Effector CD4-positive, alpha-beta T cell (primary cell): Measurements from ENCODE around the gene GRIK3.
"Not testable (repeated sequence)": the region's sequence is repeated elsewhere in the genome, so short reads cannot be mapped to it uniquely, and the experiment has no call there.

ENCODE experiments used
- DNase-seq: peaks from one replicate; pipeline ENCODE4 v3.0.0-alpha.2; 2020

Gene GRIK3

GRCh38 chr1:36905941-36906340 is 128.4 kb downstream of the GRIK3 start:
- DNase-seq, result no peak

GRCh38 chr1:36900128-36900527 is 134.2 kb downstream of the GRIK3 start:
- DNase-seq, result no peak

GRCh38 chr1:36897813-36898212 is 136.5 kb downstream of the GRIK3 start:
- not testable (repeated sequence) for DNase-seq

GRCh38 chr1:36894824-36895223 is 139.5 kb downstream of the GRIK3 start:
- no peak for DNase-seq

GRCh38 chr1:36890776-36891175 is 143.5 kb downstream of the GRIK3 start:
- DNase-seq, result no peak

GRCh38 chr1:36889478-36890226 is 144.7 kb downstream of the GRIK3 start:
- DNase-seq, result no peak

GRCh38 chr1:36888811-36889477 is 145.4 kb downstream of the GRIK3 start:
- DNase-seq, result no peak

GRCh38 chr1:36885540-36886357 is 148.6 kb downstream of the GRIK3 start:
- no peak for DNase-seq

- no peak for DNase-seq
These were observed 149.5 kb downstream of the GRIK3 start for GRCh38 chr1:36884801-36885200.

- DNase-seq, result no peak
These were observed 150.2 kb downstream of the GRIK3 start for GRCh38 chr1:36884029-36884701.

GRCh38 chr1:36883315-36883949 is 150.9 kb downstream of the GRIK3 start:
- no peak for DNase-seq

- no peak for DNase-seq
These were observed 151.6 kb downstream of the GRIK3 start for GRCh38 chr1:36882536-36883285.

GRCh38 chr1:36881541-36881940 is 152.8 kb downstream of the GRIK3 start:
- DNase-seq, result no peak

GRCh38 chr1:36881068-36881405 is 153.3 kb downstream of the GRIK3 start:
- DNase-seq, result no peak

- DNase-seq, result no peak
These were observed 153.9 kb downstream of the GRIK3 start for GRCh38 chr1:36880155-36881067.

GRCh38 chr1:36879613-36880012 is 154.7 kb downstream of the GRIK3 start:
- DNase-seq, result no peak

- no peak for DNase-seq
These were observed 157.3 kb downstream of the GRIK3 start for GRCh38 chr1:36876990-36877389.

GRCh38 chr1:36874271-36875060 is 159.8 kb downstream of the GRIK3 start:
- no peak for DNase-seq

GRCh38 chr1:36872858-36873257 is 161.5 kb downstream of the GRIK3 start:
- DNase-seq, result no peak
